ENCODE measurements around the gene ANXA3.

GRCh38 chr4:78533854-78534253 is 17.7 kb upstream of the ANXA3 start:
- no peak for TF ChIP-seq CTCF (IDR thresholded peaks at IDR 0.05)
- TF ChIP-seq POLR2A (IDR thresholded peaks at IDR 0.05) = no peak
- TF ChIP-seq POLR2AphosphoS5 (IDR thresholded peaks at IDR 0.05) = no peak
- no peak for TF ChIP-seq EP300 (IDR thresholded peaks at IDR 0.05)

Measured in gastroesophageal sphincter (tissue), 3 donors.